Kidney epithelial cell (primary cell): ENCODE measurements around the gene HRG. TPM values are rescaled to one million over a fixed set of nuclear protein-coding genes. Genes with fewer than 3 reads are reported as not detected.

Experiments used
- DNase-seq: peaks from one replicate; pipeline ENCODE4 v3.0.0-alpha.2; 2010; ENCODE audit warnings: low read depth
- H3K27me3 ChIP-seq: 2 replicates; pipeline ENCODE4 v1.6.0; 2011; ENCODE audit warnings: low read length; ENCODE audit not compliant: control insufficient read depth, insufficient read depth
- H3K36me3 ChIP-seq: 2 replicates; pipeline ENCODE4 v1.5.1; 2011; ENCODE audit warnings: low read length; ENCODE audit not compliant: control insufficient read depth, insufficient read depth
- H3K4me3 ChIP-seq: 2 replicates; pipeline ENCODE4 v1.5.1; 2011; ENCODE audit warnings: low read depth, mild to moderate bottlenecking, control low read depth, low read length
- CTCF ChIP-seq: IDR thresholded peaks from 2 replicates; pipeline ENCODE4 v1.5.1; 2011; ENCODE audit warnings: mild to moderate bottlenecking, moderate library complexity, low read length, control low read depth, inconsistent platforms; ENCODE audit not compliant: insufficient read depth, poor library complexity, severe bottlenecking
- total RNA-seq: library from RNA; depleted of rRNA; stranded (reverse); fragments of >200 nt; gene quantifications from 2 replicates; pipeline ENCODE4 v1.2.3, GENCODE V29; 2015

The HRG gene
- total RNA-seq, 1 donor from 2014 or later = 0.13 TPM

- Histone ChIP-seq H3K4me3 (no peak overlapping the region), H3K27me3 (no peaks in the 10 kb centered on the region), H3K36me3 (no peaks in the 10 kb centered on the region)
- no peak for DNase-seq
- no peak for TF ChIP-seq CTCF
Measured at GRCh38 chr3:186648851-186649250, 17.0 kb upstream of the HRG start.

DNA sequence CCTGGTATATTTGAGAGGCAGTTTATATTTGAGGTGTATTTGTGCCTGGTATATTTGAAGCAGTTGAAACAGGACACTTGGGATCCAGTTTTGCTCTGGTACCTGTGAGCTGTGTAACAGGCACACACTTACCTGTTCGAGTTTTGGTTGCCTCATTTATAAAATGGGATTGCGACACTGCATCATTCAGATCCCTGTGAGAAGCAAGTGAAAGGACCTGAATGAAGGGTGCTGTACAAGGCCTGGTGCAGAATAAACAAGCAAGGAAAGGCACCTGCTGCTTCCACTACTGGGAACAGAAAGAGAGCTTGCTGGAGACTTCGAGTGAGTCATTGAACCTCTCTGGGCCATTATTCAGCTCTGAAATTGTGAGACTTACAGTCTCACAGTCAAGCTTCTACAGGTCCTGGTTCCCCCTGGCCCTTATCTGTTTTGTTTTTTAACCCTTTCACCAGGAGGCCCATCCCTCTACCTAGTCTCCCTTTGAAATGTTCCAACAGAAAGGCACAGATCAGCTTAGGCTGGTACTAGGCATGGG is 14.1 kb upstream of the HRG start:
- no peaks in the 10 kb centered on the region for H3K27me3 ChIP-seq
- no peak for TF ChIP-seq CTCF
- no peak for DNase-seq

DNA sequence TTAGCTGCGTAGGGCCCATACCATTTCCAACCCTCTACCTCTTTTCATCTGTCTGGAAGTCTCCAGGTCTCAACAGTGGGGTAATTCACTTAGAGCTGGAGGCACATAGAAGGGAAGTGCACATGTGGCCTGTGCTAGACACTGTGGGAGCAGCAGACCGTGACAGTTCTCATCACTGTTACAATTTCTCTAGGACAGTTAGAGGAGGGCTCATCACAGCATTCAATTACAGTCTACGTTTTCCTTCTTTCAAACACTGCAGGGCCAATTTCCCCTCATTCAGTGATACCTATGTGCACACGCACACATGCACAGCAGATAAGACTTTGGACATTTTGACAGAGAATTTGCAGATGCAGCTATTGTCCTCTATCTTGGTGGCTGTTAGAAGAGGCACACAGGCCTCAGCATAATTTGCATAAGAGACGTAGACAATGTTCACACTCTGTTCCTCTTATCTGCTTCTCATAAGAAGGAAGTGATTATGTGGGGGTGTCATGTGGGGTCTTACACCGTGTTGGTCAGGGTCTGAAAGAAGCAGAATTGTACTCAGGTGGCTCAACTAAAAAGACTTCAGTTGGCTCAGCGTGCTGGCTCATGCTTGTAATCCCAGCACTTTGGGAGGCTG is 12.6 kb upstream of the HRG start:
- H3K27me3 ChIP-seq = no peaks in the 10 kb centered on the region
- no peaks in the 10 kb centered on the region for H3K36me3 ChIP-seq
- TF ChIP-seq CTCF = no peak
- DNase-seq = no peak
- H3K4me3 ChIP-seq = no peak overlapping the region

More for the DNA sequence above, 14.1 kb upstream of the HRG start:
- Histone ChIP-seq H3K36me3 (no peaks in the 10 kb centered on the region), H3K4me3 (no peak overlapping the region)

- Histone ChIP-seq H3K36me3 (no peaks in the 10 kb centered on the region), H3K27me3 (no peaks in the 10 kb centered on the region), H3K4me3 (no peak overlapping the region)
- no peak for DNase-seq
- TF ChIP-seq CTCF = peak; percentile 8
Measured at GRCh38 chr3:186653984-186654383, 11.8 kb upstream of the HRG start.

DNA sequence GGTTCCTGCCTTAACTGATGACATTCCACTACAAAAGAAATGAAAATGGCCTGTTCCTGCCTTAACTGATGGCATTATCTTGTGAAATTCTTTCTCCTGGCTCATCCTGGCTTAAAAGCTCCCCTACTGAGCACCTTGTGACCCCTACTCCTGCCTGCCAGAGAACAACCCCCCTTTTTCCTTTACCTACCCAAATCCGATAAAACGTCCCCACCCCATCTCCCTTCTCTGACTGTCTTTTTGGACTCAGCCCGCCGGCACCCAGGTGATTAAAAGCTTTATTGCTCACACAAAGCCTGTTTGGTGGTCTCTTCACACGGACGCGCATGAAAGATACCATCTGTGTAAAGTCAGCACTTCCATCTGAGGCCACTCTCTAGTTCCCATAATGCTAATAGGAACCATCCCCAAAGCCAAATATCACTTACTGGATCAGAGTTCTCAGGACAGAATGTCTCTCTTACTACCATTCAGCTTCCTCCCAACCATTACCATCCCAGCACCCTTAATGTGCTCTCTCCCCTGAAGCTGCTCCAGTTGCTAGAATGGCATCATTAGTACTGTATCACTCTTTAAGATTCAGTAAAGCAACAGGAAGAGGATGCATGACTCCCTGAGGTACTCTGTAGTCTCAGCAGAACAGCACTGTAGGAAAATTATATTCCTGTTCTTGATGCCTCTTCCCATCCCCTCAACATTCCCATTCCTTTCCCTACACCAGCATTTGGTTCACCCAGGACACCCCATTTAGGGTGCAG is 2.3 kb upstream of the HRG start:
- Histone ChIP-seq H3K27me3 (peaks cover 3% of the 10 kb centered on the region), H3K36me3 (no peaks in the 10 kb centered on the region), H3K4me3 (no peak overlapping the region)
- no peak for TF ChIP-seq CTCF
- DNase-seq = no peak
